Hepatocyte (in vitro differentiated cells): Measurements from ENCODE around the gene NR6A1. TPM values are rescaled to one million over a fixed set of nuclear protein-coding genes. Genes with fewer than 3 reads are reported as not detected.

ENCODE experiments used
- DNase-seq: peaks from one replicate; pipeline ENCODE4 v3.0.0-alpha.2; 2016; ENCODE audit warnings: low spot score
- H2AFZ ChIP-seq: fragments of 200-600 bp; sonication (generic); 2 replicates; pipeline ENCODE4 v1.6.0; 2016; ENCODE audit warnings: antibody characterized with exemption, mild to moderate bottlenecking
- H3K27ac ChIP-seq: fragments of 200-600 bp; sonication (generic); 2 replicates; pipeline ENCODE4 v1.5.1; 2016; ENCODE audit warnings: mild to moderate bottlenecking
- H3K27me3 ChIP-seq: fragments of 200-600 bp; sonication (generic); 2 replicates; pipeline ENCODE4 v1.6.1; 2016
- H3K36me3 ChIP-seq: fragments of 200-600 bp; sonication (generic); replicated peaks from 2 replicates; pipeline ENCODE4 v1.5.1; 2016; ENCODE audit warnings: low read depth; ENCODE audit not compliant: insufficient read depth
- H3K4me1 ChIP-seq: fragments of 200-600 bp; sonication (generic); 2 replicates; pipeline ENCODE4 v1.5.1; 2016; ENCODE audit warnings: mild to moderate bottlenecking, moderate library complexity; ENCODE audit not compliant: insufficient read depth
- H3K4me2 ChIP-seq: fragments of 200-600 bp; sonication (generic); 2 replicates; pipeline ENCODE4 v1.6.0; 2016
- H3K4me3 ChIP-seq: fragments of 200-600 bp; sonication (generic); 2 replicates; pipeline ENCODE4 v1.5.1; 2016; ENCODE audit warnings: mild to moderate bottlenecking
- H3K79me2 ChIP-seq: fragments of 200-600 bp; sonication (generic); 2 replicates; pipeline ENCODE4 v1.6.0; 2017; ENCODE audit warnings: mild to moderate bottlenecking
- H3K9me2 ChIP-seq: fragments of 200-600 bp; sonication (generic); replicated peaks from 2 replicates; pipeline ENCODE4 v1.6.0; 2017; ENCODE audit warnings: mild to moderate bottlenecking; ENCODE audit not compliant: insufficient read depth
- H3K9me3 ChIP-seq: fragments of 200-600 bp; sonication (generic); 2 replicates; pipeline ENCODE4 v1.5.1; 2016; ENCODE audit warnings: low read depth, mild to moderate bottlenecking
- H4K20me1 ChIP-seq: fragments of 200-600 bp; sonication (generic); 2 replicates; pipeline ENCODE4 v1.6.0; 2016; ENCODE audit warnings: mild to moderate bottlenecking; ENCODE audit not compliant: insufficient read depth, poor library complexity, severe bottlenecking
- CTCF ChIP-seq: fragments of 200-600 bp; sonication (generic); IDR thresholded peaks from 2 replicates; pipeline ENCODE4 v1.5.1; 2016; ENCODE audit warnings: antibody characterized with exemption, mild to moderate bottlenecking; ENCODE audit not compliant: poor library complexity
- EZH2 ChIP-seq: fragments of 200-600 bp; sonication (generic); IDR thresholded peaks from 2 replicates; pipeline ENCODE4 v1.6.1; 2016; ENCODE audit warnings: antibody characterized with exemption, mild to moderate bottlenecking, borderline replicate concordance
- EZH2phosphoT487 ChIP-seq: fragments of 200-600 bp; sonication (generic); IDR thresholded peaks from one replicate; pipeline ENCODE4 v1.6.1; 2018; ENCODE audit warnings: antibody characterized with exemption, mild to moderate bottlenecking, low read depth, moderate library complexity; ENCODE audit not compliant: unreplicated experiment, severe bottlenecking
- WGBS: methylation state at CpG from one replicate; pipeline ENCODE4 v1.1.6; 2016; ENCODE audit warnings: low lambda C conversion rate; ENCODE audit errors: missing lambda C conversion rate; 5-methylcytosine and 5-hydroxymethylcytosine counted together
- polyA plus RNA-seq: library from polyadenylated mRNA; unstranded; fragments of >200 nt; fragmentation: Nextera tagmentation; extraction: Ambion mirVana; gene quantifications from 2 replicates; pipeline ENCODE4 v1.2.1, GENCODE V29; 2016
- total RNA-seq: library from RNA; depleted of rRNA; stranded (reverse); fragments of >200 nt; gene quantifications from 2 replicates; pipeline ENCODE4 v1.2.3, GENCODE V29; 2014

The NR6A1 gene
- total and polyA plus RNA-seq, 2 experiments from 2014 or later: 1.2 to 4.0 TPM

GRCh38 chr9:124472770-124473169, 298.3 kb downstream of the NR6A1 start:
- no peak overlapping the region for H3K27ac ChIP-seq
- peaks cover 6% of the 10 kb centered on the region for H3K4me1 ChIP-seq
- no peaks in the 10 kb centered on the region for H4K20me1 ChIP-seq
- no peaks in the 10 kb centered on the region for H3K36me3 ChIP-seq
- peaks cover 12% of the 10 kb centered on the region for H3K27me3 ChIP-seq
- H3K9me3 ChIP-seq: no peaks in the 10 kb centered on the region
- H3K79me2 ChIP-seq: no peaks in the 10 kb centered on the region
- H3K9me2 ChIP-seq: no peaks in the 10 kb centered on the region
- no peak overlapping the region for H3K4me2 ChIP-seq
- no peak overlapping the region for H2AFZ ChIP-seq
- no peak for TF ChIP-seq CTCF
- no peak for TF ChIP-seq EZH2
- TF ChIP-seq EZH2phosphoT487: no peak
- H3K4me3 ChIP-seq: no peak overlapping the region
- 74% methylated on average over 7 of the region's 7 CpGs for WGBS
- DNase-seq: no peak

- no peak for DNase-seq
- WGBS: 91% methylated on average over 9 of the region's 9 CpGs
- Histone ChIP-seq H3K4me2 (no peak overlapping the region), H3K4me3 (no peak overlapping the region), H4K20me1 (no peaks in the 10 kb centered on the region), H3K27me3 (peaks cover 3% of the 10 kb centered on the region), H3K4me1 (no peaks in the 10 kb centered on the region), H3K9me2 (no peaks in the 10 kb centered on the region), H3K79me2 (no peaks in the 10 kb centered on the region), H3K27ac (no peak overlapping the region), H3K9me3 (no peaks in the 10 kb centered on the region), H2AFZ (no peak overlapping the region), H3K36me3 (no peaks in the 10 kb centered on the region)
- TF ChIP-seq EZH2 (no peak), EZH2phosphoT487 (no peak), CTCF (no peak)
Observed at GRCh38 chr9:124471761-124472160, 299.4 kb downstream of the NR6A1 start.

- Histone ChIP-seq H3K4me1 (no peaks in the 10 kb centered on the region), H3K27me3 (no peaks in the 10 kb centered on the region), H3K9me2 (no peaks in the 10 kb centered on the region), H3K27ac (no peak overlapping the region), H2AFZ (no peak overlapping the region), H3K36me3 (no peaks in the 10 kb centered on the region), H3K4me2 (no peak overlapping the region), H3K9me3 (no peaks in the 10 kb centered on the region), H3K79me2 (no peaks in the 10 kb centered on the region), H4K20me1 (no peaks in the 10 kb centered on the region), H3K4me3 (no peak overlapping the region)
- 95% methylated on average over 7 of the region's 7 CpGs for WGBS
- no peak for TF ChIP-seq CTCF
- no peak for TF ChIP-seq EZH2phosphoT487
- TF ChIP-seq EZH2: no peak
- no peak for DNase-seq
Observed at GRCh38 chr9:124470726-124471125, 300.4 kb downstream of the NR6A1 start.

- Histone ChIP-seq H3K4me1 (no peaks in the 10 kb centered on the region), H4K20me1 (no peaks in the 10 kb centered on the region), H3K27ac (no peak overlapping the region), H2AFZ (no peak overlapping the region), H3K79me2 (no peaks in the 10 kb centered on the region), H3K4me3 (no peak overlapping the region), H3K9me3 (no peaks in the 10 kb centered on the region), H3K9me2 (no peaks in the 10 kb centered on the region), H3K36me3 (no peaks in the 10 kb centered on the region), H3K27me3 (no peaks in the 10 kb centered on the region), H3K4me2 (no peak overlapping the region)
- TF ChIP-seq EZH2phosphoT487 (no peak), CTCF (no peak), EZH2 (no peak)
- WGBS: 86% methylated on average over 12 of the region's 13 CpGs
- no peak for DNase-seq
Observed at GRCh38 chr9:124470306-124470705, 300.8 kb downstream of the NR6A1 start.
